ENCODE data around the gene LMF1. TPM values are rescaled to one million over a fixed set of nuclear protein-coding genes. Genes with fewer than 3 reads are reported as not detected.

The LMF1 gene
- total RNA-seq, 1 donor from 2014 or later = 16.0 TPM

DNA sequence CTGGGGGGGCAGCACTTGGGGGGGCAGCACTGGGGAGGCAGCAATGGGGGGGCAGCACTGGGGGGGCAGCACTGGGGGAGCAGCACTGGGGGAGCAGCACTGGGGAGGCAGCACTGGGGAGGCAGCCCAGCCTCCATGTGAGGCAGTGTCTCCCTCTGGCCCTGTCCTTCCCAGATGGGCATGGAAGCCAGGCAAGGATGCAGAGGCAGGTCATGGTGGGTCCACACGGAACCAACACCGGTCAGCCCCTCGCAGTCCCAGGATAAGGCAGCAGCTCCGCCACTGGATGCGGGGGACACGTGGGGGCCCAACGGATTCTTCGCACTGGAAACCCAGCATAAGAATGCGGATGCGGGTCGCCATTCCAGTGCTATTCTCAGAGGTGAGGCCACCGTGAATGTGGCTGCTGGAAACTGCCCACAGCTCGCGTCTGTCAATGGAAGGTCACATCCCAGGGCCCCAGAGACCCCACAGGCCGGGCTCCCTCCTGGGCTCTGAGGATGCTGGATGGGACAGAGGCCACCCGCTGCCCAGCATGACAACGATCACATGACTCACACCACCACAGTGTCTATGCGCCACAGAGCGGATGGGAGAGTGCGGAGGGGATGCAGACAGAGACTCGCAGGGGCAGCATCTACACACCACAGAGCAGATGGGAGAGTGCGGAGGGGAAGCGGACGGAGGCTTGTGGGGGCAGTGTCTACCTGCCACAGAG, 59.0 kb downstream of the LMF1 start:
- TF ChIP-seq, protein P1, sequence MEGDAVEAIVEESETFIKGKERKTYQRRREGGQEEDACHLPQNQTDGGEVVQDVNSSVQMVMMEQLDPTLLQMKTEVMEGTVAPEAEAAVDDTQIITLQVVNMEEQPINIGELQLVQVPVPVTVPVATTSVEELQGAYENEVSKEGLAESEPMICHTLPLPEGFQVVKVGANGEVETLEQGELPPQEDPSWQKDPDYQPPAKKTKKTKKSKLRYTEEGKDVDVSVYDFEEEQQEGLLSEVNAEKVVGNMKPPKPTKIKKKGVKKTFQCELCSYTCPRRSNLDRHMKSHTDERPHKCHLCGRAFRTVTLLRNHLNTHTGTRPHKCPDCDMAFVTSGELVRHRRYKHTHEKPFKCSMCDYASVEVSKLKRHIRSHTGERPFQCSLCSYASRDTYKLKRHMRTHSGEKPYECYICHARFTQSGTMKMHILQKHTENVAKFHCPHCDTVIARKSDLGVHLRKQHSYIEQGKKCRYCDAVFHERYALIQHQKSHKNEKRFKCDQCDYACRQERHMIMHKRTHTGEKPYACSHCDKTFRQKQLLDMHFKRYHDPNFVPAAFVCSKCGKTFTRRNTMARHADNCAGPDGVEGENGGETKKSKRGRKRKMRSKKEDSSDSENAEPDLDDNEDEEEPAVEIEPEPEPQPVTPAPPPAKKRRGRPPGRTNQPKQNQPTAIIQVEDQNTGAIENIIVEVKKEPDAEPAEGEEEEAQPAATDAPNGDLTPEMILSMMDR (conservative IDR thresholded peaks at IDR 0.05) = no peak
- Mint-ChIP-seq H3K9me3 (no peaks in the 10 kb centered on the region), H3K27me3 (ENCODE audit: low read depth) (no peaks in the 10 kb centered on the region), H3K36me3 (ENCODE audit: low read depth) (peaks cover 9% of the 10 kb centered on the region), H3K4me1 (peaks cover 11% of the 10 kb centered on the region), H3K27ac (ENCODE audit: unreplicated experiment) (peak overlapping the region; percentile 39), H3K4me3 (no peak overlapping the region)
- no peak for DNase-seq (ENCODE audit: low read depth, low spot score)

DNA sequence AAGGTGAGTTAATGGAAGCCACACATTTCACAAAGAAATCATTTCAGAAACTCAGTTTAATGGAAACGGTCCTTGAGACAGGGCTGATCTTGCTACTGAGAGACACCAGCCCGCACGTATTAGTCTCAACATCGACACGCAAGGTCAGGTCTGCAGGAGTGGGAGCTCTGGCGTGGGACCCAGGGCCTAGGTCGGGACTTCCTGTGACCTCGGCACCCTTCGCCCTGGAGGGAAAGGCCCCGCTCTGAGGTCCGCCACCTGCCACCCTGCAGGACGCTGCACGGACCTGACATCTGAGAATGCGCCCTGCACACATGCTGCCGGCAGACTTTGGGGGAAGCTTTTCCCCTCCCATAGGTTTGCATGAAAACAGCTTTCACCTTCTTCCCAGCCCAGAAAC, 59.7 kb downstream of the LMF1 start:
- TF ChIP-seq, protein P1 (conservative IDR thresholded peaks at IDR 0.05) = no peak
- DNase-seq (ENCODE audit: low read depth, low spot score) = no peak
- H3K27ac Mint-ChIP-seq (ENCODE audit: unreplicated experiment) = no peak overlapping the region
- peaks cover 11% of the 10 kb centered on the region for H3K4me1 Mint-ChIP-seq
- H3K36me3 Mint-ChIP-seq (ENCODE audit: low read depth) = peaks cover 14% of the 10 kb centered on the region
- no peaks in the 10 kb centered on the region for H3K9me3 Mint-ChIP-seq
- H3K27me3 Mint-ChIP-seq (ENCODE audit: low read depth) = no peaks in the 10 kb centered on the region
- no peak overlapping the region for H3K4me3 Mint-ChIP-seq

DNA sequence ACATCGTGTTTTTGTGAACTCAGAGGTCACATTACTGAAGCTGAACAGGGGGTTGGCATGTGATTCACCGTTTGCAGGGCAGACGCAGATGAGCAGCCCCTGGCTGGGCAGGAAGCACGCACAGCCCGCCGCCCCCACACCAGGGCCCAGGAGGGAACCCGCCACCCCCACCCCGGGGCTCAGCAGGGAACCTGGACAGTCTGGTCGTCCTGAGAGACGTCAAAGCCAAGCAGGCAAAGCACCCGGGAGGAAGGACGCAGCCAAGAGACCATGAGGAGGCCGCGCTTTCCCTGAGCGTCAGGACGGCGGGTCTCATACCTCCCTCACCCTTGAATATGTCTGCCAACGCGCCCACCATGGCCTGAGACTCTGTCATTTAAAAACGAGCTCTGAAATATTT, 60.6 kb downstream of the LMF1 start:
- no peak overlapping the region for H3K4me3 Mint-ChIP-seq
- no peak for DNase-seq (ENCODE audit: low read depth, low spot score)
- no peak overlapping the region for H3K27ac Mint-ChIP-seq (ENCODE audit: unreplicated experiment)
- H3K36me3 Mint-ChIP-seq (ENCODE audit: low read depth) = peaks cover 22% of the 10 kb centered on the region
- H3K27me3 Mint-ChIP-seq (ENCODE audit: low read depth) = no peaks in the 10 kb centered on the region
- no peaks in the 10 kb centered on the region for H3K9me3 Mint-ChIP-seq
- TF ChIP-seq, protein P1 (conservative IDR thresholded peaks at IDR 0.05) = no peak
- H3K4me1 Mint-ChIP-seq = peaks cover 17% of the 10 kb centered on the region

DNA sequence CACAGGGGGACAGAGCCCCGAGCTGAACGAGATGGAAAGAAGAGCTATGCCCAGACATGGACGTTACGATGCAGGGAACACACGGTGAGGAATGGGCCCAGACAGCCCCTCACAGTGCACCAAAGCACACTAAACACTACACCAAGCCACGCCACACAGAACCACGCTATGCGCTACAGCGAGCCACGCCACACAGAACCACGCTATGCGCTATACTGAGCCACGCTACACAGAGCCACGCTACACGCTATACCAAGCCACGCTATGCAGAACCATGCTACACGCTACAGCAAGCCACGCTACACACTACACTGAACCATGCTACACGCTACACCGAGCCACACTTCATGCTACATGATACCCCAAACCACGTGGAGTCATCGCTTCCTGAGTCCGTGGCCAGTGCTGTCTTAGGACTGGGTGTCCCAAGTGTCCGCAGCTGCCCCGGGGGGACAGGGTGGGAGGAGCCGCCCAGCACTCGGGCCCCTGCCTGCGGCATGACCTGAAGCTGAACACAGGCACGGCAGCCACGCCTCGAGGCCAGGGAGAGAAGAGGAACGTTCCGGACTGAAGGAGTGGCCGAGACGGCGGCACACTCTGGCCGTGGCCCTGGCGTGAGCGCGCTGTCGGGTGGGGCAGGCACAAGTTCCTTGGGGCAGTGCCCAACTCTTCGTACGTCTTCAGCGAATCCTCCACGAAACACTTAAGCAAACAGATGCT, 61.3 kb downstream of the LMF1 start:
- H3K4me1 Mint-ChIP-seq = peaks cover 19% of the 10 kb centered on the region
- peaks cover 23% of the 10 kb centered on the region for H3K36me3 Mint-ChIP-seq (ENCODE audit: low read depth)
- no peak overlapping the region for H3K27ac Mint-ChIP-seq (ENCODE audit: unreplicated experiment)
- H3K4me3 Mint-ChIP-seq = no peak overlapping the region
- DNase-seq (ENCODE audit: low read depth, low spot score) = no peak
- H3K9me3 Mint-ChIP-seq = no peaks in the 10 kb centered on the region
- no peaks in the 10 kb centered on the region for H3K27me3 Mint-ChIP-seq (ENCODE audit: low read depth)
- TF ChIP-seq, protein P1 (conservative IDR thresholded peaks at IDR 0.05) = no peak

DNA sequence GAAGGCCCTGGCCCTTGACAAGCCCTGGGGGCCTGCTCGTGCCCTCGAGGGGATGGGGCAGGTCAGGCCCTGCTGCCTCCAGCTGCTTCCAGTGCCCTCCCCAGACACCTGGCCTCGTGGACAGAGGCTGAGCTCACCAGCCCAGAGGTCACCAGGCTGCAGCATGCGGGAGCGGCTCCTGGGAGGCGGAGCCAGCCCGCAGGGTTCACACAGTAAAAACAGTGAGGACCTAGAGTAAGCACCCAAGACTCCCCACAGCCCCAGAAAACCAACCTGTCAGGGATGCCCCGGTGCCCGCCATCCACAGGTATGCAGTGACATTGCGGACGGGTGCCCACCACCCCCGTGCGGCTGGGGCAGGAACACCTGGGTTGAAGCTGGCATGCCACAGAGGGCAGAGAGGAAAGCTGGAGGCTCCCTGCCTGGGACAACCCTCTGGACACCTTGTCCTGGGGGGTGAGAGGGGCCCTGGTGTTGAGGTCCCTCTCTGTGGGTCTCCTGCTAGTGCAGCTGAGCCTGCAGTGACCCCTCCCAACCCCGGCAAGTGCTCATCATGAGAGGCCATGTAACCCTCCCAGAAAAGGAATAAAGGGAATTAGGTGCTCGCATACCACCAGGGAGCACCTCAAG, 62.1 kb downstream of the LMF1 start:
- Mint-ChIP-seq H3K27me3 (ENCODE audit: low read depth) (no peaks in the 10 kb centered on the region), H3K4me1 (peaks cover 19% of the 10 kb centered on the region), H3K9me3 (no peaks in the 10 kb centered on the region), H3K4me3 (no peak overlapping the region), H3K27ac (ENCODE audit: unreplicated experiment) (no peak overlapping the region), H3K36me3 (ENCODE audit: low read depth) (peaks cover 23% of the 10 kb centered on the region)
- no peak for DNase-seq (ENCODE audit: low read depth, low spot score)
- TF ChIP-seq, protein P1 (conservative IDR thresholded peaks at IDR 0.05) = no peak
